HG02763 (cell line): Measurements from ENCODE around the gene ENDOD1.
"Not testable (repeated sequence)": the region's sequence is repeated elsewhere in the genome, so short reads cannot be mapped to it uniquely, and the experiment has no call there.

Experiments used
- ATAC-seq: cut with Tn5 transposase; IDR thresholded peaks from one replicate; pipeline ENCODE4 v1.9.1; 2021; ENCODE audit warnings: mild to moderate bottlenecking, moderate library complexity; ENCODE audit not compliant: unreplicated experiment

Gene ENDOD1, protein sequence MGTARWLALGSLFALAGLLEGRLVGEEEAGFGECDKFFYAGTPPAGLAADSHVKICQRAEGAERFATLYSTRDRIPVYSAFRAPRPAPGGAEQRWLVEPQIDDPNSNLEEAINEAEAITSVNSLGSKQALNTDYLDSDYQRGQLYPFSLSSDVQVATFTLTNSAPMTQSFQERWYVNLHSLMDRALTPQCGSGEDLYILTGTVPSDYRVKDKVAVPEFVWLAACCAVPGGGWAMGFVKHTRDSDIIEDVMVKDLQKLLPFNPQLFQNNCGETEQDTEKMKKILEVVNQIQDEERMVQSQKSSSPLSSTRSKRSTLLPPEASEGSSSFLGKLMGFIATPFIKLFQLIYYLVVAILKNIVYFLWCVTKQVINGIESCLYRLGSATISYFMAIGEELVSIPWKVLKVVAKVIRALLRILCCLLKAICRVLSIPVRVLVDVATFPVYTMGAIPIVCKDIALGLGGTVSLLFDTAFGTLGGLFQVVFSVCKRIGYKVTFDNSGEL

GRCh38 chr11:95089620-95090542 lies at the start of gene ENDOD1:
Gene ENDOD1, plus strand, starts transcription at chr11:95089846. Its CDS starts 82 bp downstream, at chr11:95089928.
- peak; percentile 85 for ATAC-seq

- no peak for ATAC-seq
Measured at GRCh38 chr11:95042239-95042638, 47.4 kb upstream of the ENDOD1 start.

- ATAC-seq, result no peak
Measured at GRCh38 chr11:95042906-95043305, 46.7 kb upstream of the ENDOD1 start.

DNA sequence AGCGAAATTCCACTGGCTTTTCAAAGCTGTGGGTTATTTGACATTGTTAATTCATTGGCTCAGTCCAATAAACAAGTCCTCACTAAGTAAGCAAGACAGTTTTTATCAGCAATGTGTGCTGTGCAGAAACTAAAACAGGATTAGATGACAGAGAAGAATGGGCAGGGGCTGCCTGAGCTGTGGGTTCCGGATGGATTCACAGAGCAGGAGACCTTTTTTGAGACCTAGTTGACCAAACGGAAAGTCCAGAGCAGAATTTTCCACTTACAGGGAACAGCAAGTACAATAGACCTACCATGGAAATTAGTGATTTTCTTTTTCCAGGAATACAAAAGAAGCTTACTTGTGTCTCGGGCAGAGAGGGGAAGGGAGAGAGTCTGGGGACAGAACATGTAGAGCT lies 45.6 kb upstream of the ENDOD1 start:
- no peak for ATAC-seq

DNA sequence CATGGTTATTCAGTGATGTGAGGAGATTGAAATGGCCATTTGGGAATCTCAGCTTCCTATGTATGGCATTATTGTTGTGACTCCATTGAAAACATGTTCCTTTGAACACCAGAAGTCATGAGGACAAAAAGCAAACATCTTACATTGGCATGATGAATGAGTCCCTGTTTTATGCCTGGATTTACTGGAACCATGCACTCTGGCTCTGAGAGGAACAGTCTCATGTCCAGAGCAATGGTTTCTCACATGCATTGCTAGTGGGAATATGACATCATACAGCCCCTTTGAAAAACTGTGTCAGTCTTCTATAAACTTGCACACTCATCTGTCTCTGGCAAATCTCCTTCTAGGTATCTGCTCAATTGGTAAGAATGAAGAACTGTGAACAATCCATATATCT lies 43.8 kb upstream of the ENDOD1 start:
- ATAC-seq, result no peak

DNA sequence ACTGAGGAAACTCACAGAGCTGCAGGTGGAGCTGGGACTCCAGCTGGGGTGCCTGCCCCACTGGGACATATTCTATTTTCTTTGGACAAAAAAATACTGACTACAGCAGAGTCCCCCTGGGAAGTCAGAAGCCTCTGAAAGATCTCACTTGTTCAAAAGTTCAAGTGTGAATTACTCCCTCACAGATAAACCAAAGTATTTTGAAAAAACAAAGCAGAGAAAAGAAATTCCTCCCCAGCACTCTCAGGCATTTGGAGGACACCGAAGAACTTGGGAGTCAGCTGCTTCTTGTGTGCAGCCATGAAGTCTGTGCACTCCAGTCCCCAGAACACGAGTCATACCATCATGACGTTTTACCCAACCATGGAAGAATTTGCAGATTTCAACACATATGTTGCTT lies 40.5 kb upstream of the ENDOD1 start, which contains the start of gene KDM4F:
Gene KDM4F, plus strand, starts transcription at position 301 of the 400 bp plus-strand sequence.
- not testable (repeated sequence) for ATAC-seq

- ATAC-seq, result no peak
Measured at GRCh38 chr11:95050595-95051202, 38.9 kb upstream of the ENDOD1 start.

- no peak for ATAC-seq
Measured at GRCh38 chr11:95054356-95054755, 35.3 kb upstream of the ENDOD1 start.

- ATAC-seq, result peak; percentile 89
Measured at GRCh38 chr11:95055283-95055897, 34.3 kb upstream of the ENDOD1 start.

DNA sequence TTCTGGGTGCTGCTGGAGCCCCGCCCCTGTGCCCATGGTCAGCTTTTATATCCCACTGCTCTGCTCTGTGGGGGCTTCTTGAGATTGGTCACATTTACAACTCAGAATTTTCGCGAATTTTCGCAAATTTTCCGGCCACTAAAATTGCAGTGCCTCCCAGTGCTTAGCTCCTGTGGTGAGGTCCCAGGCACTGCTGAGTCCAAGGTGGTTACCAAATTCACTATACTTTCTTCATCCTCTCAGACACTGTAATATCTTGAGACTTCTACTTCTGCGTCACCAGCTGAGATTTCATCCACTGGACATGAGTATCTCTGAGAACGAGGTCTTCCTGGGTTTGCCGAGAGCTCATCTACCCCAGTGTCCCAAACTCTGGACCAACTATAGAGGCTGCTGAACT lies 31.7 kb upstream of the ENDOD1 start:
- no peak for ATAC-seq

- ATAC-seq, result no peak
Measured at GRCh38 chr11:95058621-95059020, 31.0 kb upstream of the ENDOD1 start.

DNA sequence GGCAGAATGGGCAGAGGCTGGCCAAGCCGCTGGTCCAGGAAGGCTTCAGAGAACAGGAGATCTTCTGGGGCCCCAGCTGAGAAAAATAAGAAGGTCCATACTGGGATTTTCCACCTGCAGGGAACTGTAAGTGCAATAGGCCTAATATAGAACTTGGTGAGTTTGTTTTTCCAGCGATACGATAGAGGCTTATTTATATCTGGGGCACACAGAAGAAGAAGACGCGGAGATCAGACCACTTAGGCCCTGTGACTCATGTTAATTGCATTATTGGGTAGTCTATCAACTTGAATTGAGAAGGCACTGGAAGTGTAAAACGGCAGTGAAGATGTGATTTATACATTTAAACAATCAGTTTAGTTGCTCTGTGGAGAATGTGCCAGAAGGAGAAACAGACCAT lies 30.6 kb upstream of the ENDOD1 start:
- ATAC-seq, result no peak

DNA sequence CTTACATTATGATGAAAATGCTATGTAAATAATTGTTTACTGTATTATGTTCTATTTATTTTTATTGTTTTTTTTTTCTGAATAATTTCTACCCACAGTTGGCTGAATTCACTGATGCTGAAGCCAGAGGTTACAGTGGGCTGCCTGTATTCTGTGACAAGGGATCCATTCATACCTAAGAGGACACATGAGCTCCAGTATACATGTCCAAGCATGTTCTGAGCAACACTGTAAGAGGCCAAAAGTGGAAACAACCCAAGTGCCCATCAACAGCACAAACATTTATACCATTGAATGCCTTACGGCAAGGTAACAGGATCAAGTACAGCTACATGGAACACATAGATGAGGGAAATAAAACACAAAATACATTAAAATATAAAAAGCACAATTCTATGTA lies 24.3 kb upstream of the ENDOD1 start:
- no peak for ATAC-seq

DNA sequence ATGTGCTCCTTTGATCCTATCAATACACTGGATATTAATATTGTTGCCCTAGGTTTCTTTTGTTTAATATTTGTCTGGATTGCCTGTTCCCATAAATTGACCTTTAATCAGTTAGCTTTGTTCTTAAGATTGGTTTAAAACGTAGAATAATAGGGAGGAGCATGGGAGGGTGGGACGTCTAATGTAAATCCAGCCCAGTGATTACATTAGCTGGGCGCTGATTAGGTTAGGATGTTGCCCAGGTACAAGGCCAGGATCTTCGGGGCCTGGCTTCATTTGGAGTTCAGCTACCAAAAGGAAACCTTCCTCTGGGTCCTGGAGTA lies 23.0 kb upstream of the ENDOD1 start, which contains the start of gene SRSF8:
Gene SRSF8, plus strand, starts transcription at position 204 of the 323 bp plus-strand sequence. CDS start 308 bp downstream, outside the sequence.
- ATAC-seq, result peak; percentile 45

DNA sequence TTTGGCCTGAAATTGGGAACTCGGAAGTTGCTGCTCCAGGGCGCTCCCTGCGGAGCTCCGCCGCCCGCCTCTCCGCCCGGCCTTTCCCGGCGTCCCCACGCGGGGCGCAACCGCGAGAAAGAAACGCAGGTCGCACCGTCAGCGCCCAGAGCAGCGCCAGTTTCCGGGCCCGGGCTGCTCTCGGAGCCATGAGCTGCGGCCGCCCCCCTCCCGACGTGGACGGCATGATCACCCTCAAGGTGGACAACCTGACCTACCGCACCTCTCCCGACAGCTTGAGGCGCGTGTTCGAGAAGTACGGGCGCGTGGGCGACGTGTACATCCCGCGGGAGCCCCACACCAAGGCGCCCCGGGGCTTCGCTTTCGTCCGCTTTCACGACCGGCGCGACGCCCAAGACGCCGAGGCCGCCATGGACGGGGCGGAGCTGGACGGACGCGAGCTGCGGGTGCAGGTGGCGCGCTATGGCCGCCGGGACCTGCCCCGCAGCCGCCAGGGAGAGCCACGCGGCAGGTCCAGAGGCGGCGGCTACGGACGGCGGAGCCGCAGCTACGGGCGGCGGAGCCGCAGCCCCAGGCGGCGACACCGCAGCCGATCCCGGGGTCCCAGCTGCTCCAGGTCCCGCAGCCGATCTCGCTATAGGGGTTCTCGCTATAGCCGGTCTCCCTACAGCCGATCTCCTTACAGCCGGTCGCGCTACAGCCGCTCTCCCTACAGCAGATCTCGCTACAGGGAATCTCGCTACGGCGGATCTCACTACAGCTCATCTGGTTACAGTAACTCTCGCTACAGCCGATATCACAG lies 22.4 kb upstream of the ENDOD1 start:
- ATAC-seq, result peak; percentile 65

DNA sequence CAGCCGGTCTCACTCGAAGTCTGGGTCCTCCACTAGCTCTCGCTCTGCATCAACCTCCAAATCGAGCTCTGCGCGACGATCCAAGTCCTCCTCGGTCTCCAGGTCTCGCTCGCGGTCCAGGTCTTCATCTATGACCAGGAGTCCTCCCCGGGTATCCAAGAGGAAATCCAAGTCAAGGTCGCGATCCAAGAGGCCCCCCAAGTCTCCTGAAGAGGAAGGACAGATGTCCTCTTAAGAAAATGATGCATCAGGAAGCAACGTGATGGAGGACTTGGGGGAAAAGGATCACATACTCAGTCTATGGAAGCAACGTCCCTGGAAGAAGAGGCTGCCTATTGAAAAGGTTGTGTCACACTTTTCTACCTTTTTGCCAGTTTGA lies 21.8 kb upstream of the ENDOD1 start:
- no peak for ATAC-seq

- peak; percentile 64 for ATAC-seq
Measured at GRCh38 chr11:95068549-95068948, 21.1 kb upstream of the ENDOD1 start.

DNA sequence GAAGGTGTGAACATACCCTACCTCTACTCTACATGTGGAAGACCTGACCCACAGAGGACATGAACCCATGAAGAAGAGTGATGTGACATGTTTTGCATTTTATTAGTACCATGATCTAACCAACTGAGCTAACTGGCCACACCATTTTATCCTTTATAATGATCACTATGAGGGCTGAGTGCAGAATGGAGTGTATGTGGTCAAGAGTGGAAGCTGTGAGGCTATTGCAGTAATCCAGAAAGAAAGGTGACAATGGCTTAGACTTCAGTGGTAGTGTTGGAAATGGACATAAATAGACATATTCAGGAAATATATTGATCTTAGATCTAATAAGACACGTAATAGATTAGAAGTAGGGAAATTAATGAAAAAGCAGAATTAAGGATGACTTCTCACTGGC lies 19.2 kb upstream of the ENDOD1 start:
- ATAC-seq, result no peak

- ATAC-seq, result no peak
Measured at GRCh38 chr11:95072948-95073347, 16.7 kb upstream of the ENDOD1 start.
